HG02798 (cell line): Measurements from ENCODE around the gene BRK1.
A peak's percentile ranks its signal among the peaks of the same experiment; 100 is the strongest.
"Not testable (repeated sequence)": the region's sequence is repeated elsewhere in the genome, so short reads cannot be mapped to it uniquely, and the experiment has no call there.

ENCODE experiments used
- ATAC-seq: cut with Tn5 transposase; IDR thresholded peaks from one replicate; pipeline ENCODE4 v1.9.1; 2021; ENCODE audit warnings: mild to moderate bottlenecking; ENCODE audit not compliant: unreplicated experiment, poor library complexity

Gene BRK1

GRCh38 chr3:10142707-10143560, 27.5 kb downstream of the BRK1 start:
- no peak for ATAC-seq

GRCh38 chr3:10145685-10146084, 30.2 kb downstream of the BRK1 start:
- ATAC-seq, result no peak

GRCh38 chr3:10149226-10149625, 33.8 kb downstream of the BRK1 start:
- no peak for ATAC-seq

- ATAC-seq, result no peak
Observed at GRCh38 chr3:10150987-10151386, 35.5 kb downstream of the BRK1 start.

- ATAC-seq, result no peak
Observed at GRCh38 chr3:10154335-10155122, 39.1 kb downstream of the BRK1 start.

GRCh38 chr3:10155123-10155472, 39.6 kb downstream of the BRK1 start:
- no peak for ATAC-seq

- ATAC-seq, result no peak
Observed at GRCh38 chr3:10155658-10156057, 40.2 kb downstream of the BRK1 start.

- no peak for ATAC-seq
Observed at GRCh38 chr3:10157031-10157430, 41.6 kb downstream of the BRK1 start.

- not testable (repeated sequence) for ATAC-seq
Observed at GRCh38 chr3:10158555-10158954, 43.1 kb downstream of the BRK1 start.

GRCh38 chr3:10160346-10160745, 44.9 kb downstream of the BRK1 start:
- ATAC-seq, result no peak

GRCh38 chr3:10160925-10161324, 45.5 kb downstream of the BRK1 start:
- no peak for ATAC-seq

GRCh38 chr3:10162185-10162584, 46.7 kb downstream of the BRK1 start:
- no peak for ATAC-seq

- ATAC-seq, result not testable (repeated sequence)
Observed at GRCh38 chr3:10164201-10164545, 48.7 kb downstream of the BRK1 start.

GRCh38 chr3:10164546-10165393, 49.3 kb downstream of the BRK1 start, which contains the start of gene IRAK2:
Gene IRAK2, plus strand, starts transcription at chr3:10164919. Its CDS starts 36 bp downstream, at chr3:10164955.
- ATAC-seq, result peak; percentile 78

- no peak for ATAC-seq
Observed at GRCh38 chr3:10166213-10166604, 50.7 kb downstream of the BRK1 start.

- no peak for ATAC-seq
Observed at GRCh38 chr3:10169000-10169496, 53.6 kb downstream of the BRK1 start.

GRCh38 chr3:10170915-10171478, 55.5 kb downstream of the BRK1 start:
- ATAC-seq, result no peak

GRCh38 chr3:10173095-10173925, 57.8 kb downstream of the BRK1 start:
- no peak for ATAC-seq

- peak; percentile 53 for ATAC-seq
Observed at GRCh38 chr3:10173926-10174435, 58.5 kb downstream of the BRK1 start.
